ENCODE measurements around the gene STAU1. TPM values are rescaled to one million over a fixed set of nuclear protein-coding genes. Genes with fewer than 3 reads are reported as not detected.

STAU1 gene
- total and polyA plus RNA-seq, 8 donors, result 18.9 to 62.8 (median 55.3) TPM

GRCh38 chr20:49078310-49078709, 109.8 kb downstream of the STAU1 start:
- no peak for ATAC-seq
- Histone ChIP-seq H3K27me3 (no peaks in the 10 kb centered on the region), H3K36me3 (peaks cover 0 to 73% (median 13%) of the 10 kb centered on the region in 3 donors), H3K27ac (no peak overlapping the region), H3K4me3 (no peak overlapping the region), H3K9me3 (no peaks in the 10 kb centered on the region), H3K4me1 (no peaks in the 10 kb centered on the region)
- no peak for TF ChIP-seq CTCF (IDR thresholded peaks at IDR 0.05)
- DNase-seq, result no peak
- FAIRE-seq, result no peak
- WGBS, 2 donors, result 90 to 92% methylated on average over 3 of the region's 3 CpGs
- intact Hi-C loops (cut with DNase I), result no loop called here

GRCh38 chr20:49074521-49074920, 113.6 kb downstream of the STAU1 start:
- H3K36me3 ChIP-seq, result peaks cover 0 to 76% (median 16%) of the 10 kb centered on the region in 3 donors
- no peak for FAIRE-seq
- no peak overlapping the region for H3K27ac ChIP-seq
- H3K9me3 ChIP-seq, result no peaks in the 10 kb centered on the region
- ATAC-seq, result no peak
- TF ChIP-seq CTCF (IDR thresholded peaks at IDR 0.05), result no peak
- no peak overlapping the region for H3K4me3 ChIP-seq
- H3K4me1 ChIP-seq, result no peaks in the 10 kb centered on the region
- intact Hi-C loops (cut with DNase I), result no loop called here
- no peak for DNase-seq
- WGBS, 2 donors, result 80 to 84% methylated on average over 2 of the region's 2 CpGs
- no peaks in the 10 kb centered on the region for H3K27me3 ChIP-seq

Other genes with a start within 250 kb of the STAU1 start
- 10 to 100 TPM; 15.1 to 23.6 (median 18.5) TPM for gene CSE1L, start 142.0 kb downstream of the STAU1 start, total RNA-seq
- 10 to 100 TPM; 10.4 to 17.7 TPM for gene CSE1L, start 142.0 kb downstream of the STAU1 start, polyA plus RNA-seq
- 10 to 100 TPM; 12.0 to 18.4 (median 15.9) TPM for gene DDX27, start 31.1 kb upstream of the STAU1 start, total RNA-seq
- 10 to 100 TPM; 19.7 to 33.0 TPM for gene DDX27, start 31.1 kb upstream of the STAU1 start, polyA plus RNA-seq
- 10 to 100 TPM in 2 of 6 donors, 1 to 10 TPM in 4; 5.9 to 15.7 (median 7.2) TPM for gene ZNFX1, start 89.7 kb upstream of the STAU1 start, total RNA-seq
- 1 to 10 TPM; 4.3 to 6.2 TPM for gene ZNFX1, start 89.7 kb upstream of the STAU1 start, polyA plus RNA-seq